Epidermal melanocyte (primary cell): ENCODE measurements around the gene PCYT1A.
A peak's percentile ranks its signal among the peaks of the same experiment; 100 is the strongest.
"Not testable (repeated sequence)": the region's sequence is repeated elsewhere in the genome, so short reads cannot be mapped to it uniquely, and the experiment has no call there.

Experiments used
- DNase-seq: peaks from one replicate; pipeline ENCODE4 v3.0.0; 2011; ENCODE audit warnings: low spot score; ENCODE audit not compliant: insufficient read length

The PCYT1A gene

GRCh38 chr3:196287440-196288140, at the start of gene PCYT1A:
Gene PCYT1A (minus strand): TSS chr3:196287726. CDS start chr3:196270531, 17,195 bp downstream.
- peak; percentile 95 for DNase-seq

- DNase-seq: no peak
These were observed 49.0 kb upstream of the PCYT1A start for GRCh38 chr3:196336319-196337145.

GRCh38 chr3:196335503-196335948, 48.0 kb upstream of the PCYT1A start:
- no peak for DNase-seq

- no peak for DNase-seq
These were observed 47.5 kb upstream of the PCYT1A start for GRCh38 chr3:196334982-196335381.

- no peak for DNase-seq
These were observed 44.6 kb upstream of the PCYT1A start for GRCh38 chr3:196332168-196332567.

GRCh38 chr3:196327405-196327804, 39.9 kb upstream of the PCYT1A start:
- no peak for DNase-seq

- DNase-seq: no peak
These were observed 39.4 kb upstream of the PCYT1A start for GRCh38 chr3:196326936-196327335.

GRCh38 chr3:196323691-196324090, 36.2 kb upstream of the PCYT1A start:
- no peak for DNase-seq

GRCh38 chr3:196323016-196323415, 35.5 kb upstream of the PCYT1A start:
- no peak for DNase-seq

GRCh38 chr3:196321162-196321561, 33.6 kb upstream of the PCYT1A start:
- no peak for DNase-seq

DNA sequence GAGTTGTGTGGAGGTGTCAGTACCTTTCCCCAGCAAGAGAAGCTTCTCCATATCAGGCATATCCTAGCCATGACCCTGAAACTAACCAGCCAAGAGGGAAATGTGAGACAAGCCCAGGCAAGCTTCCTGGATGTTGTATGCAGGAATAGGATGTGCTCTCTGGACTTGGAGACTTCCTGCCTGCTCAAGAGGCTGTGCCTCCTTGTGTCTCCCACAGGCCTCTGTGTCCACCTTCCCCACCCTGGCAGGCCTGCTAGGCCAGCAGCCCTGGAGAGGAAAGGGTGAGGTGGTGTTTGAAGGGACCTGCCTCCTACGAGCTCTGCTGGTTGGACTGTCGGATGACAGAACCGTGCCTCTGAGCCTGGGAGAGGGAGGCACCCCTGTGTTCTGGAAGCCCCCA, 32.6 kb upstream of the PCYT1A start:
- DNase-seq: no peak

- peak; percentile 98 for DNase-seq
These were observed 30.4 kb upstream of the PCYT1A start, which contains the start of gene DYNLT2B for GRCh38 chr3:196317687-196318467. Gene DYNLT2B (minus strand): TSS chr3:196318240. CDS start chr3:196318152, 88 bp downstream.

DNA sequence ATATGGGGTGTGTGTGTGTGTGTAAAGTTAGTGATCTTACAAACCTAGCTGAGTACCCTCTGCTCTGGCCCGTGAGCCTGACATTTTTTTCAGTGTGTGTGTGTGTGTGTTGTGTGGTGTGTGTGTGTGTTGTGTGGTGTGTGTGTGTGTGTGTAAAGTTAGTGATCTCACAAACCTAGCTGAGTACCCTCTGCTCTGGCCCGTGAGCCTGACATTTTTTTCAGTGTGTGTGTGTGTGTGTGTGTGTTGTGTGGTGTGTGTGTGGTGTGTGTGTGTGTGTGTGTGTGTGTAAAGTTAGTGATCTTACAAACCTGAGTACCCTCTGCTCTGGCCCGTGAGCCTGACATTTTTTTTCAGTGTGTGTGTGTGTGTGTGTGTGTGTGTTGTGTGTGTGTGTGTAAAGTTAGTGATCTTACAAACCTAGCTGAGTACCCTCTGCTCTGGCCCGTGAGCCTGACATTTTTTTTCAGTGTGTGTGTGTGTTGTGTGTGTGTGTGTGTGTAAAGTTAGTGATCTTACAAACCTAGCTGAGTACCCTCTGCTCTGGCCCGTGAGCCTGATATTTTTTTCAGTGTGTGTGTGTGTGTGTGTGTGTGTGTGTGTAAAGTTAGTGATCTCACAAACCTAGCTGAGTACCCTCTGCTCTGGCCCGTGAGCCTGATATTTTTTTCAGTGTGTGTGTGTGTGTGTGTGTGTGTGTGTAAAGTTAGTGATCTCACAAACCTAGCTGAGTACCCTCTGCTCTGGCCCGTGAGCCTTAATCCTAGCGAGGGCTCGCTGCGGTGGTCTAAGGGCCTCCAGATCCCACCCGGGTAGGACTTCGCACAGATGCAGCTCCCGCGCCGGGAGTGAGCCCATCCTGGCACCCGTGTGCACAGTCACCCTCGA, 29.5 kb upstream of the PCYT1A start:
- DNase-seq: not testable (repeated sequence)

DNA sequence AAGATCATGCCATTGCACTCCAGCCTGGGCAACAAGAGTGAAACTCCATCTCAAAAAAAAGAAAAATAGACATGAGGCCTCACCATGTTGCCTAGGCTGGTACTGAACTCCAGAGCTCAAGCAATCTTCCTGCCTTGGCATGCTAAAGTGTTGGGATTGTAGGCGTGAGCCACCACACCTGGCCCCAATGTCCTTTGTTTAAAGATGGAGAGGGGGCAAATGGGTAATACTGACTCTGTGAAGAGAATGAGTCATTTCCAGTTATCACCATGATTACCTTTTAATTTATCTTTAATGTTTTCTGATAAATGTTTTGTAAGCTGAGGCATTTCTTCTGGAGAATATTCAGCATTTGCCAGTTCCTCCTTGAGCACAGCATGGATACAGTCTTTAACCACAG, 28.3 kb upstream of the PCYT1A start:
- DNase-seq: no peak

GRCh38 chr3:196314597-196314996, 27.1 kb upstream of the PCYT1A start:
- no peak for DNase-seq

DNA sequence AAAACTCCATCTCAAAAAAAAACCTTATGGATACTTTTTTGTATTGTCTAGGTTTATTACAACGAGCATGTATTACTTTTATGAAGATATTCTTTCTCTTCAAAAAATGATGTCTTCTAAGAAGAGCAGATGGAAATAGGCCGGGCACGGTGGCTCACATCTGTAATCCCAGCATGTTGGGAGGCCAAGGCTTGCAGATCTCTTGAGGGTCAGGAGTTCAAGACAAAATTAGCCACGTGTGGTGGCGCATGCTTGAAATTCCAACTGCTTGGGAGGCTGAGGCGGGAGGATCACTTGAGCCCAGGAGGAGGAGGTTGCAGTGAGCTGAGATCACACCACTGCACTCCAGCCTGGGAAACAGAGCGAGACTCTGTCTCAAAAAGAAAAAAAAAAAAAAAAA, 26.6 kb upstream of the PCYT1A start:
- DNase-seq: not testable (repeated sequence)

DNA sequence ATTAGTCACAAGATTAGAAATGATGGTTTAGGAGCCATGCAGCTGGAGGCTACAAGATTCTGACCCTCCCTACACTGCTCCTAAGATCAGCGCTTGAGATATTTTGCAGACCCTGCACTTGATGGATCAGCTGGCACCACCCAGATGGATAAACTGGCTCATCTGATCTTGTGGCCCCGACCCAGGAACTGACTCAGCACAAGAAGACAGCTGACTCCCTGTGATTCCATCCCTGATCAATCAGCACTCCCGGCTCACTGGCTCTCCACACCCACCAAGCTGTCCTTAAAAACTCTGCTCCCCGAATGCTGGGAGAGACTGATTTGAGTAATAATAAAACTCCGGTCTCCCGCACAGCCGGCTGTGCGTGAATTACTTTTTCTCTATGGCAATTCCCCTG, 15.4 kb upstream of the PCYT1A start:
- not testable (repeated sequence) for DNase-seq

GRCh38 chr3:196302551-196302950, 15.0 kb upstream of the PCYT1A start:
- DNase-seq: not testable (repeated sequence)

GRCh38 chr3:196298521-196298920, 11.0 kb upstream of the PCYT1A start:
- DNase-seq: no peak

GRCh38 chr3:196292286-196292923, 4.9 kb upstream of the PCYT1A start:
- DNase-seq: no peak
